ENCODE data around the gene PAXX. TPM values are rescaled to one million over a fixed set of nuclear protein-coding genes. Genes with fewer than 3 reads are reported as not detected.
A peak's percentile ranks its signal among the peaks of the same experiment; 100 is the strongest.

PAXX gene
- total RNA-seq, 1 donor = 16.6 TPM

DNA sequence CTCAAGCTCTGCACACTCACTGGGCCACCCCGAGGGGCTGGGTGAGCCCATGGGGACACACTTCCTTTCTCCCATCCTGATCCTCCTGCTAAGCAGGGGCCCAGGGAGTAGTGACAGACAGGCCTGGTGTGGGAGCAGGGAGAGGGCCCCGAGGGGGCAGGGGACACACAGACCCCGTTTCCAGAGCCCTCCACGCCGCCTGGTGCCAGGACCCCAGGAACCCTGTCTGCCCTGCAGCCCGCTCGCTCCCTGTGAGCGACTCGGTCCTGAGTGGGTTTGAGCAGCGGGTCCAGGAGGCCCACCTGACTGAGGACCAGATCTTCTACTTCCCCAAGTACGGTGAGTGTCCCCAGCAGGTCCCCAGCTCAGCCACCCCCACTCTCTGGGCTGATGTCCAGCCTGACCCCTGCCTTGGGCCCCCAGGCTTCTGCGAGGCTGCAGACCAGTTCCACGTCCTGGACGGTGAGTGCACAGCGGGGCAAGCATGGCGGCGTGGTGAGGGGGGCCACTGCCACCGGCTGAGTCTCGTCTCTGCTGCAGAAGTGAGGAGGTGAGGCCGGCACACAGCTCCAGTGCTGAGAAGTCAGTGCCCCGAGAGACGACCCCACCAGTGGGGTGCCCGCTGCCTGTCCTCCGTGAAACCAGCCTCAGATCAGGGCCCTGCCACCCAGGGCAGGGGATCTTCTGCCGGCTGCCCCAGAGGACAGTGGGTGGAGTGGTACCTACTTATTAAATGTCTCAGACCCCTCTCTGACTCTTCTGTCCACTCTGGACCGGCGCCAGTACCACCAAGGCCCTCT lies 45.8 kb upstream of the PAXX start:
- Histone ChIP-seq H4K20me1 (ENCODE audit: insufficient read depth, low read length) (peaks cover 8% of the 10 kb centered on the region), H3K4me1 (ENCODE audit: insufficient read depth, low read length) (peaks cover 16% of the 10 kb centered on the region), H2AFZ (ENCODE audit: low read length) (no peak overlapping the region), H3K27ac (ENCODE audit: low read depth, low read length) (no peak overlapping the region), H3K36me3 (ENCODE audit: insufficient read depth, low read length) (peaks cover 16% of the 10 kb centered on the region), H3K27me3 (ENCODE audit: insufficient read depth, low read length) (no peaks in the 10 kb centered on the region), H3K4me2 (ENCODE audit: insufficient read depth, low read length) (no peak overlapping the region), H3K4me3 (ENCODE audit: insufficient read depth, low read length) (no peak overlapping the region), H3K79me2 (ENCODE audit: insufficient read depth, low read length) (peaks cover 26% of the 10 kb centered on the region), H3K9me3 (ENCODE audit: low read depth, low read length) (no peaks in the 10 kb centered on the region)
- TF ChIP-seq, protein P1, sequence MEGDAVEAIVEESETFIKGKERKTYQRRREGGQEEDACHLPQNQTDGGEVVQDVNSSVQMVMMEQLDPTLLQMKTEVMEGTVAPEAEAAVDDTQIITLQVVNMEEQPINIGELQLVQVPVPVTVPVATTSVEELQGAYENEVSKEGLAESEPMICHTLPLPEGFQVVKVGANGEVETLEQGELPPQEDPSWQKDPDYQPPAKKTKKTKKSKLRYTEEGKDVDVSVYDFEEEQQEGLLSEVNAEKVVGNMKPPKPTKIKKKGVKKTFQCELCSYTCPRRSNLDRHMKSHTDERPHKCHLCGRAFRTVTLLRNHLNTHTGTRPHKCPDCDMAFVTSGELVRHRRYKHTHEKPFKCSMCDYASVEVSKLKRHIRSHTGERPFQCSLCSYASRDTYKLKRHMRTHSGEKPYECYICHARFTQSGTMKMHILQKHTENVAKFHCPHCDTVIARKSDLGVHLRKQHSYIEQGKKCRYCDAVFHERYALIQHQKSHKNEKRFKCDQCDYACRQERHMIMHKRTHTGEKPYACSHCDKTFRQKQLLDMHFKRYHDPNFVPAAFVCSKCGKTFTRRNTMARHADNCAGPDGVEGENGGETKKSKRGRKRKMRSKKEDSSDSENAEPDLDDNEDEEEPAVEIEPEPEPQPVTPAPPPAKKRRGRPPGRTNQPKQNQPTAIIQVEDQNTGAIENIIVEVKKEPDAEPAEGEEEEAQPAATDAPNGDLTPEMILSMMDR (IDR thresholded peaks at IDR 0.05; ENCODE audit: extremely low read depth, low read depth, low read length) = no peak
- DNase-seq (ENCODE audit: insufficient read length, low spot score, missing footprints) = peak; percentile 72

DNA sequence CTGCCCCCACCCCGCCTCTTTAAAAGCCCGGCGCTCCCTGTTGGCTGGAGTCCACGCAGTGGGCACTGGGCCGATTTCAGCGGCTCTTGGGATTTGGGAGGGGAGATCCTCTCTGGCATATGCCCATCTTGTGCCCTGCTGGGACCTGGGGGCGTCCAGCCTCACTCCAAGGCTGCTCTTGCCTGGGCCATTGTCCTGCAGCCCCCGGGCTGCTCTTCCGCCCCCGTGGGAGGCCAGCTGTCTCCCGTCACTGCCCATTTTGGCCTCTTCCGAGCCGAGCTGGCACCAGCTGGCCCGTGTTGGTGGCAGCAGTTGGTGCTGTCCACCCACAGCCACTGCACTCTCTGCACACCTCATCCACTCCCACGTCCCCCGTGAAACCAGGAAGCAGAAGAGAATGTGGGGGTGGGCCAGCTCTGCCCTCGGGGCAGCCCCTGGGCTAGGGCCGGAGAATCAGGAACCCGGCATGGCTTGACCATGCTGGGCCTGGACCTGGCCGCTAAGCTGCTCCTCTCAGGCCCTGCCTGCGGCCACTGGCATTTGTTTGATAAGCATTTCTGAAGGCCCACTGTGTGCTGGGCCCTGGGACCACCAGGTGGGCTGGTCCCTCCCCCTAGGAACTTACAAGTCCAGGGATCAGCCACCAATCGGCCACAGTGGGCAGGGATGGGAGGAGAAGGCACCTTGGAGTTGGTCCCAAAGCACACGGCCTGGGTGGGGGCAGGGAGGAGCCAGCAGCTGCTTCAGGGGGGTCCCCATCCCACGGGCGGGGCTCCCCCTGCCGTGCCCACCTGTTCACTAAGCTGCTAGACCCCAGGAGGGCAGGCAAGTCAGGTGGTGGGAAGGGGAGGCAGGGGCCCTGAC lies 45.0 kb upstream of the PAXX start:
- H2AFZ ChIP-seq (ENCODE audit: low read length) = no peak overlapping the region
- TF ChIP-seq, protein P1 (IDR thresholded peaks at IDR 0.05; ENCODE audit: extremely low read depth, low read depth, low read length) = no peak
- no peak overlapping the region for H3K4me2 ChIP-seq (ENCODE audit: insufficient read depth, low read length)
- peaks cover 8% of the 10 kb centered on the region for H4K20me1 ChIP-seq (ENCODE audit: insufficient read depth, low read length)
- no peak overlapping the region for H3K4me3 ChIP-seq (ENCODE audit: insufficient read depth, low read length)
- no peaks in the 10 kb centered on the region for H3K27me3 ChIP-seq (ENCODE audit: insufficient read depth, low read length)
- H3K4me1 ChIP-seq (ENCODE audit: insufficient read depth, low read length) = peaks cover 16% of the 10 kb centered on the region
- no peaks in the 10 kb centered on the region for H3K9me3 ChIP-seq (ENCODE audit: low read depth, low read length)
- peaks cover 7% of the 10 kb centered on the region for H3K36me3 ChIP-seq (ENCODE audit: insufficient read depth, low read length)
- H3K27ac ChIP-seq (ENCODE audit: low read depth, low read length) = no peak overlapping the region
- peaks cover 18% of the 10 kb centered on the region for H3K79me2 ChIP-seq (ENCODE audit: insufficient read depth, low read length)
- peak; percentile 86 for DNase-seq (ENCODE audit: insufficient read length, low spot score, missing footprints)

DNA sequence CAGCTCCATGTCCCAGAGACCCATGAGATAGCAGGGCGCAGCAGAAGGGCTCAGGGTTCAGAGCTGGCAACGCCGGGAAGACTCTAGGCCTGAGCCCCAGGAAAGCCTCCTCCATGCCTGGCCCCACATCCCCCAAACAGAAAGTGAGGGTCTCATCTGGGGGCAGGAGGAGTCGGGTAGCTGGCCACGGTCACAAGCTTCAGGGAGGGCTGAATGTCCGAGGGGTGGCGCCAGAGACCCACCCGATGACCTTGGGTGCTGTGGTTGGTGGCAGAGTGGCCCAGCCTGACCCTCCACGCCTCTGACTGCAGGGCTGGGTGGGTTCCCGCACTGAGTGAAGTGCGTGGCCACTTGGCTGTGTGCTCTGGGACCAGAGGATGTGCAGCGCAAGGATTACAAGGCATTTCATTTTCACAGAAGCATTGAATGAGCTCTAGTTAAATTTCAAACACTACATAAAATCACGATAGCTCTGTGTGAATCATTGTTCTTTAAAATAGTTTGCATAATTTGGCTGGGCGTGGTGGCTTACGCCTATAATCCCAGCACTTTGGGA lies 44.2 kb upstream of the PAXX start:
- no peak overlapping the region for H2AFZ ChIP-seq (ENCODE audit: low read length)
- no peak overlapping the region for H3K27ac ChIP-seq (ENCODE audit: low read depth, low read length)
- no peak overlapping the region for H3K4me3 ChIP-seq (ENCODE audit: insufficient read depth, low read length)
- H3K4me2 ChIP-seq (ENCODE audit: insufficient read depth, low read length) = no peak overlapping the region
- peak; percentile 96 for DNase-seq (ENCODE audit: insufficient read length, low spot score, missing footprints)
- no peaks in the 10 kb centered on the region for H3K27me3 ChIP-seq (ENCODE audit: insufficient read depth, low read length)
- peaks cover 4% of the 10 kb centered on the region for H4K20me1 ChIP-seq (ENCODE audit: insufficient read depth, low read length)
- TF ChIP-seq, protein P1 (IDR thresholded peaks at IDR 0.05; ENCODE audit: extremely low read depth, low read depth, low read length) = peak; percentile 53
- H3K36me3 ChIP-seq (ENCODE audit: insufficient read depth, low read length) = no peaks in the 10 kb centered on the region
- peaks cover 16% of the 10 kb centered on the region for H3K4me1 ChIP-seq (ENCODE audit: insufficient read depth, low read length)
- H3K9me3 ChIP-seq (ENCODE audit: low read depth, low read length) = no peaks in the 10 kb centered on the region
- H3K79me2 ChIP-seq (ENCODE audit: insufficient read depth, low read length) = peaks cover 10% of the 10 kb centered on the region

All from osteoblast (primary cell).